T-helper 1 cell (primary cell): ENCODE results near the gene KBTBD8.

Experiments
- DNase-seq, 5 donors: peaks; one replicate each; pipeline ENCODE4 v3.0.0-alpha.2; 2012 to 2020

KBTBD8 gene

GRCh38 chr3:66997560-66998112, 471 bp upstream of the KBTBD8 start:
- DNase-seq = peak in 1 of 5 donors; percentile 7

GRCh38 chr3:66998904-66999235, 763 bp downstream of the KBTBD8 start:
- no peak for DNase-seq

GRCh38 chr3:67000009-67000408, 1.9 kb downstream of the KBTBD8 start:
- peak in 1 of 5 donors; percentile 55 for DNase-seq

- DNase-seq = peak in 1 of 5 donors; percentile 56
Observed at GRCh38 chr3:67001086-67001861, 3.2 kb downstream of the KBTBD8 start.

- DNase-seq = no peak
Observed at GRCh38 chr3:67005974-67006373, 7.9 kb downstream of the KBTBD8 start.

GRCh38 chr3:67006460-67006859, 8.4 kb downstream of the KBTBD8 start:
- no peak for DNase-seq

GRCh38 chr3:67008388-67008787, 10.3 kb downstream of the KBTBD8 start:
- DNase-seq = no peak

GRCh38 chr3:67009716-67010115, 11.6 kb downstream of the KBTBD8 start:
- no peak for DNase-seq

- no peak for DNase-seq
Observed at GRCh38 chr3:67011414-67012131, 13.5 kb downstream of the KBTBD8 start.

GRCh38 chr3:67012564-67012963, 14.5 kb downstream of the KBTBD8 start:
- DNase-seq = no peak

GRCh38 chr3:67015702-67016484, 17.8 kb downstream of the KBTBD8 start:
- DNase-seq = no peak

GRCh38 chr3:67016522-67017080, 18.5 kb downstream of the KBTBD8 start:
- no peak for DNase-seq

GRCh38 chr3:67017211-67017610, 19.1 kb downstream of the KBTBD8 start:
- no peak for DNase-seq

GRCh38 chr3:67018105-67018788, 20.1 kb downstream of the KBTBD8 start:
- DNase-seq = peak in 1 of 5 donors; percentile 6

GRCh38 chr3:67018789-67019526, 20.9 kb downstream of the KBTBD8 start:
- no peak for DNase-seq

GRCh38 chr3:67028001-67028784, 30.1 kb downstream of the KBTBD8 start:
- no peak for DNase-seq

- no peak for DNase-seq
Observed at GRCh38 chr3:67030785-67031740, 33.0 kb downstream of the KBTBD8 start.

GRCh38 chr3:67031986-67032385, 33.9 kb downstream of the KBTBD8 start:
- DNase-seq = no peak

- DNase-seq = no peak
Observed at GRCh38 chr3:67033079-67033478, 35.0 kb downstream of the KBTBD8 start.
